Spleen (tissue), 7 donors: ENCODE measurements around the gene EMC8.

Experiments used
- POLR2A ChIP-seq, 3 donors: fragments of 450-650 bp; IDR thresholded peaks; one replicate each; pipeline ENCODE4 v1.5.1; 2017; ENCODE audit warnings: antibody characterized with exemption in 3 of 3, mild to moderate bottlenecking in 1 of 3
- POLR2AphosphoS5 ChIP-seq, 3 donors: sonication (generic); formaldehyde crosslinking; IDR thresholded peaks; one replicate each; pipeline ENCODE4 v1.5.1; 2017; ENCODE audit warnings: antibody characterized with exemption in 3 of 3
- TF ChIP-seq, protein P1 (sequence below), 11 experiments: fragments of 200-600 bp in 7 of 11; fragments of 450-650 bp in 4 of 11; sonication (generic) in 4 of 11; IDR thresholded peaks in 8 of 11; conservative IDR thresholded peaks in 3 of 11; 1 replicate in 7 of 11; 2 replicates in 4 of 11; pipeline versions ENCODE4 v1.4.0 to v1.8.0; 2016 to 2021; ENCODE audit warnings: antibody characterized with exemption in 11 of 11, inconsistent platforms in 4 of 11, mild to moderate bottlenecking in 1 of 11
- donor health status: DM: no; HTN: no; CAD: no; lungs with moderate emphysema.
- donor health status: DM: no; HTN: no; CAD: no.
- donor health status: DM: no; HTN: no; CAD: no.

DNA sequence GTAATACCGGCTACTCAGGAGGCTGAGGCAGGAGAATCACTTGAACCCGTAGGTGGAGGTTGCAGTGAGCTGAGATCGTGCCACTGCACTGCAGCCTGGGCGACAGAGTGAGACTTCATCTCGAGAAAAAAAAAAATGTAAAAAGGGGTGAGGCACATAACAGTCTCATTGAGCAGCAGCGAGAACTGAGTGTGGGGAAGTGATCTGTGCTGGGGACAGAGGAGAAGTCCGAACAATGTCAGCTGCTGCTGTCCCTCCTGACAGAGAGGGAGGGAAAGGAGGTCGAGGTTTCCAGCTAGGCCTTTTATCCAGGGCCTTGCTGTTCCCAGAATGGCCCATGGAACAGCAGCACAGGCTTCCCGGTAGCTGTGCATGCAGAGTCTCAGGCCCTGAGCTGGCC lies 62.4 kb downstream of the EMC8 start:
- TF ChIP-seq, protein P1, sequence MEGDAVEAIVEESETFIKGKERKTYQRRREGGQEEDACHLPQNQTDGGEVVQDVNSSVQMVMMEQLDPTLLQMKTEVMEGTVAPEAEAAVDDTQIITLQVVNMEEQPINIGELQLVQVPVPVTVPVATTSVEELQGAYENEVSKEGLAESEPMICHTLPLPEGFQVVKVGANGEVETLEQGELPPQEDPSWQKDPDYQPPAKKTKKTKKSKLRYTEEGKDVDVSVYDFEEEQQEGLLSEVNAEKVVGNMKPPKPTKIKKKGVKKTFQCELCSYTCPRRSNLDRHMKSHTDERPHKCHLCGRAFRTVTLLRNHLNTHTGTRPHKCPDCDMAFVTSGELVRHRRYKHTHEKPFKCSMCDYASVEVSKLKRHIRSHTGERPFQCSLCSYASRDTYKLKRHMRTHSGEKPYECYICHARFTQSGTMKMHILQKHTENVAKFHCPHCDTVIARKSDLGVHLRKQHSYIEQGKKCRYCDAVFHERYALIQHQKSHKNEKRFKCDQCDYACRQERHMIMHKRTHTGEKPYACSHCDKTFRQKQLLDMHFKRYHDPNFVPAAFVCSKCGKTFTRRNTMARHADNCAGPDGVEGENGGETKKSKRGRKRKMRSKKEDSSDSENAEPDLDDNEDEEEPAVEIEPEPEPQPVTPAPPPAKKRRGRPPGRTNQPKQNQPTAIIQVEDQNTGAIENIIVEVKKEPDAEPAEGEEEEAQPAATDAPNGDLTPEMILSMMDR (IDR thresholded peaks at IDR 0.05 in 8 of 11, conservative IDR thresholded peaks at IDR 0.05 in 3 of 11) = no peak
- TF ChIP-seq POLR2AphosphoS5 (IDR thresholded peaks at IDR 0.05) (no peak), POLR2A (IDR thresholded peaks at IDR 0.05) (no peak)
